Kidney epithelial cell (primary cell): ENCODE measurements around the gene SORCS1. TPM values are rescaled to one million over a fixed set of nuclear protein-coding genes. Genes with fewer than 3 reads are reported as not detected.

Source experiments
- DNase-seq: peaks from one replicate; pipeline ENCODE4 v3.0.0-alpha.2; 2010; ENCODE audit warnings: low read depth
- H3K27me3 ChIP-seq: 2 replicates; pipeline ENCODE4 v1.6.0; 2011; ENCODE audit warnings: low read length; ENCODE audit not compliant: control insufficient read depth, insufficient read depth
- H3K36me3 ChIP-seq: 2 replicates; pipeline ENCODE4 v1.5.1; 2011; ENCODE audit warnings: low read length; ENCODE audit not compliant: control insufficient read depth, insufficient read depth
- H3K4me3 ChIP-seq: 2 replicates; pipeline ENCODE4 v1.5.1; 2011; ENCODE audit warnings: low read depth, mild to moderate bottlenecking, control low read depth, low read length
- CTCF ChIP-seq: IDR thresholded peaks from 2 replicates; pipeline ENCODE4 v1.5.1; 2011; ENCODE audit warnings: mild to moderate bottlenecking, moderate library complexity, low read length, control low read depth, inconsistent platforms; ENCODE audit not compliant: insufficient read depth, poor library complexity, severe bottlenecking
- total RNA-seq: library from RNA; depleted of rRNA; stranded (reverse); fragments of >200 nt; gene quantifications from 2 replicates; pipeline ENCODE4 v1.2.3, GENCODE V29; 2015

Gene SORCS1
- total RNA-seq, 1 donor from 2014 or later = 2.3 TPM

GRCh38 chr10:106971411-106971831 is 193.1 kb downstream of the SORCS1 start:
- no peaks in the 10 kb centered on the region for H3K27me3 ChIP-seq
- no peak overlapping the region for H3K4me3 ChIP-seq
- H3K36me3 ChIP-seq = no peaks in the 10 kb centered on the region
- no peak for DNase-seq
- no peak for TF ChIP-seq CTCF

DNA sequence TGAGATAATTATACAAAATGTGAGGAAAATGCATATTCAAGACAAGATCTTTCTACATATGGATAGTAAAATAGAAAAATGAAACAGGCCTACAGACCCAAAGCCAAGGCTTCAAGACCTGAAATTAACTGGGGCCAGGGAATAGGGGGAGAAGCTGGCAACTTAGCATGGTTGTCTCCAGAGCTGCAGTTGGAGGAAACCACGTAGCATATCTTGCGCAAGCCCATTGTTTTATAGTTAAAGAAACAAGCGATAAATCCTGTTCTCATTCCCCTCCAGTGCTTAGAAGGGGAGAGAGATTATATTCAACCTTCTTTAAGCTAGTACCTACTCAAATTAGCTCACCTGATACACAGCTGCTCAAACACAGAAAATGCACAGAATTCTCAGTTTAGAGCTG is 197.1 kb downstream of the SORCS1 start:
- DNase-seq = no peak
- H3K27me3 ChIP-seq = no peaks in the 10 kb centered on the region
- H3K36me3 ChIP-seq = no peaks in the 10 kb centered on the region
- H3K4me3 ChIP-seq = no peak overlapping the region
- TF ChIP-seq CTCF = no peak

DNA sequence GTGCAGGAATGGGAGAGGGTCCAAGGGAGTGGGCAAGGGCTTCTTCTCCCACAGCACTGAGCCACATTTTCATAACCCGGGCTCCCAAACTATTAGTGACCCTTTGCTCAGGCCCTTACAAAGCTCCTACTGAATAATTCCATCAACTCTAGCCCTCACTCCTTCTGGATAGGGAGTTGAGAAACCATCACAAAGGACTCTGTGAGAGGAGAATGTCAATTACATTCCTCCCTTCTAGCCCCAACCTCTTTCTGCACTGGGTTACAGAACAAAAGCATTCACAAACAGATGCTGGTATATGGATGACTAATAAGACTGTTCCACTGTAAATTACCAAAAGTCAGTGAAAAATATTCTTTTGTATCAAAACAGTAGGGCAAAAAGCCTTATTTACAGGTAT is 203.7 kb downstream of the SORCS1 start:
- DNase-seq = no peak
- TF ChIP-seq CTCF = no peak
- no peaks in the 10 kb centered on the region for H3K27me3 ChIP-seq
- no peak overlapping the region for H3K4me3 ChIP-seq
- no peaks in the 10 kb centered on the region for H3K36me3 ChIP-seq

- no peak for DNase-seq
- Histone ChIP-seq H3K27me3 (no peaks in the 10 kb centered on the region), H3K36me3 (no peaks in the 10 kb centered on the region), H3K4me3 (no peak overlapping the region)
- no peak for TF ChIP-seq CTCF
Measured at GRCh38 chr10:106959521-106959920, 205.0 kb downstream of the SORCS1 start.

- no peak for TF ChIP-seq CTCF
- Histone ChIP-seq H3K36me3 (no peaks in the 10 kb centered on the region), H3K4me3 (no peak overlapping the region), H3K27me3 (no peaks in the 10 kb centered on the region)
- no peak for DNase-seq
Measured at GRCh38 chr10:106958589-106959361, 205.7 kb downstream of the SORCS1 start.
